K562 (cell line): Measurements from ENCODE around the gene CDCP1. TPM values are rescaled to one million over a fixed set of nuclear protein-coding genes. Genes with fewer than 3 reads are reported as not detected.

Experiments
- ADNP ChIP-seq: fragments of 200-800 bp; sonication (Bioruptor generic); IDR thresholded peaks from 2 replicates; pipeline ENCODE4 v1.6.1; 2016; ENCODE audit warnings: missing genetic modification characterization, missing compliant biosample characterization
- CBX3 ChIP-seq, 2 experiments: IDR thresholded peaks; 1 replicate in 1 of 2; 2 replicates in 1 of 2; pipeline ENCODE4 v1.6.1; 2012; ENCODE audit warnings: inconsistent platforms in 2 of 2, low read length in 2 of 2, borderline replicate concordance in 1 of 2, control low read depth in 1 of 2
- CHD2 ChIP-seq: IDR thresholded peaks from 2 replicates; pipeline ENCODE4 v1.6.1; 2011; ENCODE audit warnings: low read depth, low read length
- DACH1 ChIP-seq: fragments of 450-650 bp; IDR thresholded peaks from 2 replicates; pipeline ENCODE4 v1.6.1; 2018; ENCODE audit not compliant: partially characterized antibody
- EWSR1 ChIP-seq: fragments of 450-650 bp; IDR thresholded peaks from 2 replicates; pipeline ENCODE4 v1.6.1; 2018; ENCODE audit warnings: borderline replicate concordance, mild to moderate bottlenecking, low read depth, moderate library complexity; ENCODE audit not compliant: partially characterized antibody
- HDAC8 ChIP-seq: fragments of 450-650 bp; IDR thresholded peaks from 2 replicates; pipeline ENCODE4 v1.6.1; 2016; ENCODE audit warnings: mild to moderate bottlenecking, missing genetic modification characterization, moderate library complexity, missing compliant biosample characterization
- MNT ChIP-seq, 2 experiments: fragments of 450-650 bp; conservative IDR thresholded peaks; 2 replicates each; pipeline ENCODE4 v1.6.1; 2017; ENCODE audit warnings: mild to moderate bottlenecking in 2 of 2, moderate library complexity in 2 of 2
- PHTF2 ChIP-seq: fragments of 250-450 bp; sonication (Bioruptor Pico); IDR thresholded peaks from 2 replicates; pipeline ENCODE4 v1.5.0; 2021; ENCODE audit warnings: mild to moderate bottlenecking
- POLR3A ChIP-seq: IDR thresholded peaks from 2 replicates; pipeline ENCODE4 v1.6.1; 2011; ENCODE audit warnings: borderline replicate concordance, mild to moderate bottlenecking, moderate library complexity; ENCODE audit not compliant: insufficient read length, insufficient read depth; ENCODE audit errors: extremely low read depth
- RFX7 ChIP-seq: fragments of 250-450 bp; sonication (Bioruptor Pico); IDR thresholded peaks from 2 replicates; pipeline ENCODE4 v1.5.1; 2021; ENCODE audit warnings: mild to moderate bottlenecking
- RNF219 ChIP-seq: fragments of 250-450 bp; sonication (Bioruptor Pico); IDR thresholded peaks from 2 replicates; pipeline ENCODE4 v1.5.0; 2022; ENCODE audit warnings: mild to moderate bottlenecking
- SMAD1 ChIP-seq: fragments of 150-350 bp; IDR thresholded peaks from 2 replicates; pipeline ENCODE4 v1.6.1; 2014; ENCODE audit warnings: low read length, low read depth; ENCODE audit not compliant: partially characterized antibody
- SMARCA4 ChIP-seq: fragments of 450-650 bp; IDR thresholded peaks from 2 replicates; pipeline ENCODE4 v1.6.1; 2016
- SP1 ChIP-seq: sonication (generic); formaldehyde crosslinking; IDR thresholded peaks from 2 replicates; pipeline ENCODE4 v1.8.1; 2022; ENCODE audit warnings: mild to moderate bottlenecking, missing genetic modification reagents
- ZNF140 ChIP-seq: fragments of 250-450 bp; sonication (Bioruptor Pico); IDR thresholded peaks from 2 replicates; pipeline ENCODE4 v1.8.0; 2021; ENCODE audit warnings: moderate library complexity, mild to moderate bottlenecking, inconsistent platforms
- ZNF395 ChIP-seq: fragments of 200-800 bp; sonication (Bioruptor generic); IDR thresholded peaks from 2 replicates; pipeline ENCODE4 v1.6.1; 2017; ENCODE audit warnings: missing genetic modification characterization, missing compliant biosample characterization
- ZNF431 ChIP-seq: sonication (generic); formaldehyde crosslinking; IDR thresholded peaks from 2 replicates; pipeline ENCODE4 v1.8.0; 2022; ENCODE audit warnings: mild to moderate bottlenecking, missing genetic modification reagents
- ZNF583 ChIP-seq: fragments of 250-450 bp; sonication (Bioruptor Pico); IDR thresholded peaks from 2 replicates; pipeline ENCODE4 v1.4.0; 2020
- ZNF79 ChIP-seq: fragments of 250-450 bp; sonication (Bioruptor Pico); IDR thresholded peaks from 2 replicates; pipeline ENCODE4 v1.4.0; 2020; ENCODE audit warnings: low read depth, mild to moderate bottlenecking, moderate library complexity
- polyA plus RNA-seq, 8 experiments: library from polyadenylated mRNA; depleted of rRNA in 4 of 8; stranded (reverse) in 5 of 8; unstranded in 3 of 8; fragments of >200 nt; fragmentation: Nextera tagmentation in 2 of 8; fragmentation: Illumina TruSeq in 1 of 8; extraction: Ambion mirVana in 2 of 8; extraction: Trizol in 1 of 8; gene quantifications; 2 replicates each; pipeline versions ENCODE4 v1.2.1 to v1.2.3, GENCODE V29; 2011 to 2014; ENCODE audit warnings: inconsistent platforms in 1 of 8, missing spikeins in 1 of 8
- total RNA-seq, 7 experiments: library from RNA; depleted of rRNA in 6 of 7; stranded (reverse); fragments of >200 nt in 6 of 7; fragmentation: Illumina TruSeq in 2 of 7; extraction: Trizol in 2 of 7; gene quantifications; 2 replicates each; pipeline versions ENCODE4 v1.2.1 to v1.2.3, GENCODE V29; 2011 to 2021; ENCODE audit warnings: low replicate concordance in 1 of 7

CDCP1 gene
- total and polyA plus RNA-seq, 9 of the 15 experiments (the other 6 are each of a cell fraction or from before 2014, with no cell fraction given): 3.9 to 16.4 (median 5.2) TPM

GRCh38 chr3:45134758-45135521 lies 11.2 kb downstream of the CDCP1 start (continued):
- TF ChIP-seq EWSR1: no peak
- TF ChIP-seq SP1 (CRISPR knock-in tag): peak; percentile 45; the same call in 1 of the 2 replicates
- TF ChIP-seq DACH1: no peak
- TF ChIP-seq SMARCA4: no peak
- no peak for TF ChIP-seq POLR3A
- TF ChIP-seq SMAD1: no peak
- no peak for TF ChIP-seq ZNF395 (CRISPR knock-in tag)
- no peak for TF ChIP-seq MNT (conservative IDR thresholded peaks at IDR 0.05)
- TF ChIP-seq RNF219 (CRISPR knock-in tag): no peak
- peak in 1 of 2 experiments; percentile 18; a peak in 1 of 3 replicates for TF ChIP-seq CBX3 (IDR thresholded peaks at IDR 0.05; ENCODE audit: borderline replicate concordance in 1 of 2, low read length in 2 of 2)
- no peak for TF ChIP-seq PHTF2 (CRISPR knock-in tag)
- peak; percentile 24; the same call in 1 of the 2 replicates for TF ChIP-seq ZNF79 (CRISPR knock-in tag)
- TF ChIP-seq RFX7 (CRISPR knock-in tag): no peak
- no peak for TF ChIP-seq CHD2
- TF ChIP-seq ZNF431 (CRISPR knock-in tag): no peak
- no peak for TF ChIP-seq ZNF140 (CRISPR knock-in tag)
- TF ChIP-seq HDAC8 (tag): 0 out of 2 replicates have a peak, but pooled peaks have one; percentile 39
- no peak for TF ChIP-seq ADNP (tag)
- TF ChIP-seq ZNF583: 0 out of 2 replicates have a peak, but pooled peaks have one; percentile 25
